GM12878 (cell line): ENCODE results near the gene UBA6. TPM values are rescaled to one million over a fixed set of nuclear protein-coding genes. Genes with fewer than 3 reads are reported as not detected.

Experiments
- ATAC-seq: fragments of 200-7000 bp; cut with Tn5 transposase; 3 replicates; pipeline ENCODE4 v1.9.1; 2020; ENCODE audit warnings: mild to moderate bottlenecking, moderate library complexity
- BruUV-seq: library from RNA; stranded (reverse); fragments of 400-500 nt; replicated peaks from 2 replicates; lab custom pipeline; 2021; lab: Mats Ljungman, UMichigan
- CTCF ChIA-PET: fragments of 300-600 bp; sonication (Branson Sonifier 250); formaldehyde crosslinking; extraction: SDS; loops from one replicate; lab custom pipeline; 2021; ENCODE audit warnings: inconsistent platforms; lab: Yijun Ruan, JAX
- POLR2A ChIA-PET: fragments of 350-600 bp; formaldehyde crosslinking; extraction: SDS; loops from one replicate; lab custom pipeline; 2021; ENCODE audit warnings: inconsistent platforms; lab: Charles Lee
- RAD21 ChIA-PET: fragments of 300-600 bp; sonication (Branson Sonifier 250); formaldehyde crosslinking; loops from one replicate; lab custom pipeline; 2023; ENCODE audit warnings: antibody characterized with exemption; ENCODE audit not compliant: unreplicated experiment; lab: Charles Lee
- SMC1A ChIA-PET: fragments of 300-600 bp; sonication (Branson Sonifier 250); formaldehyde crosslinking; loops from one replicate; lab custom pipeline; 2023; ENCODE audit not compliant: unreplicated experiment, uncharacterized antibody; lab: Charles Lee
- DNase-seq: peaks from one replicate; pipeline ENCODE4 v3.0.0-alpha.2; 2011; ENCODE audit warnings: low read depth, low spot score
- FAIRE-seq: peaks from 3 replicates; lab custom pipeline; 2011; peaks lifted over from hg19 to GRCh38; lab: Jason Lieb, UNC
- H2AFZ ChIP-seq: 2 replicates; pipeline ENCODE4 v1.6.0; 2011; ENCODE audit warnings: low read depth, low read length, control low read depth; ENCODE audit not compliant: control insufficient read depth
- H3K27ac ChIP-seq: 2 replicates; pipeline ENCODE4 v1.5.1; 2011; ENCODE audit warnings: control low read depth; ENCODE audit not compliant: control insufficient read depth, insufficient read depth
- H3K27me3 ChIP-seq, 2 experiments: replicated peaks in 1 of 2; 2 replicates each; pipeline versions ENCODE4 v1.6.0 to v1.6.1; 2011; ENCODE audit warnings: low read length in 1 of 2; ENCODE audit not compliant: control insufficient read depth in 2 of 2, insufficient read depth in 2 of 2
- H3K36me3 ChIP-seq, 2 experiments: 2 replicates each; pipeline ENCODE4 v1.5.1; 2011; ENCODE audit warnings: low read length in 1 of 2; ENCODE audit not compliant: control insufficient read depth in 2 of 2, insufficient read depth in 2 of 2
- H3K4me1 ChIP-seq: 2 replicates; pipeline ENCODE4 v1.6.1; 2011; ENCODE audit warnings: mild to moderate bottlenecking, low read length, moderate library complexity, mixed read lengths; ENCODE audit not compliant: control insufficient read depth, insufficient read depth
- H3K4me2 ChIP-seq: 2 replicates; pipeline ENCODE4 v1.6.0; 2011; ENCODE audit warnings: control low read depth; ENCODE audit not compliant: control insufficient read depth, insufficient read depth
- H3K4me3 ChIP-seq: fragments of 200-600 bp; sonication (generic); 2 replicates; pipeline ENCODE4 v1.5.1; 2016
- H3K79me2 ChIP-seq: 2 replicates; pipeline ENCODE4 v1.6.0; 2011; ENCODE audit warnings: low read length; ENCODE audit not compliant: control insufficient read depth, insufficient read depth
- H3K9ac ChIP-seq: 2 replicates; pipeline ENCODE4 v1.8.0; 2011; ENCODE audit warnings: low read length, control low read depth, mixed read lengths; ENCODE audit not compliant: control insufficient read depth, insufficient read depth
- H3K9me3 ChIP-seq: replicated peaks from 3 replicates; pipeline ENCODE4 v1.5.1; 2011; ENCODE audit warnings: mild to moderate bottlenecking, low read length; ENCODE audit not compliant: control insufficient read depth, insufficient read depth
- H4K20me1 ChIP-seq: 2 replicates; pipeline ENCODE4 v1.6.0; 2011; ENCODE audit not compliant: control insufficient read depth, insufficient read depth
- CHD2 ChIP-seq: IDR thresholded peaks from 2 replicates; pipeline ENCODE4 v1.6.1; 2011; ENCODE audit warnings: low read depth, low read length, improper control_type of control experiment, borderline replicate concordance
- EGR1 ChIP-seq, 2 experiments: IDR thresholded peaks; 1 replicate in 1 of 2; 2 replicates in 1 of 2; pipeline ENCODE4 v1.6.1; 2011 to 2012; ENCODE audit warnings: low read depth in 2 of 2, low read length in 2 of 2, borderline replicate concordance in 1 of 2, mild to moderate bottlenecking in 1 of 2, moderate library complexity in 1 of 2
- MTA3 ChIP-seq: IDR thresholded peaks from 2 replicates; pipeline ENCODE4 v1.6.1; 2012; ENCODE audit warnings: low read length, inconsistent platforms, borderline replicate concordance
- PAX5 ChIP-seq: IDR thresholded peaks from 2 replicates; pipeline ENCODE4 v1.6.1; 2011; ENCODE audit warnings: low read depth, low read length, borderline replicate concordance
- RELB ChIP-seq: fragments of 450-650 bp; IDR thresholded peaks from 2 replicates; pipeline ENCODE4 v1.6.1; 2017; ENCODE audit warnings: low read depth, mild to moderate bottlenecking, moderate library complexity
- SIX5 ChIP-seq: IDR thresholded peaks from 2 replicates; pipeline ENCODE4 v1.6.1; 2011; ENCODE audit warnings: mild to moderate bottlenecking, low read depth, low read length, moderate library complexity; ENCODE audit not compliant: severe bottlenecking
- SUZ12 ChIP-seq: fragments of 200-600 bp; sonication (generic); IDR thresholded peaks from one replicate; pipeline ENCODE4 v1.6.1; 2018; ENCODE audit warnings: antibody characterized with exemption, mild to moderate bottlenecking; ENCODE audit not compliant: unreplicated experiment
- YBX1 ChIP-seq: fragments of 450-650 bp; IDR thresholded peaks from 2 replicates; pipeline ENCODE4 v1.6.1; 2016; ENCODE audit warnings: antibody characterized with exemption
- ZNF24 ChIP-seq: fragments of 450-650 bp; IDR thresholded peaks from 2 replicates; pipeline ENCODE4 v1.6.1; 2017; ENCODE audit warnings: antibody characterized with exemption, mild to moderate bottlenecking
- ZNF687 ChIP-seq: fragments of 450-650 bp; IDR thresholded peaks from 2 replicates; pipeline ENCODE4 v1.6.1; 2017; ENCODE audit warnings: mild to moderate bottlenecking, moderate library complexity
- WGBS: methylation state at CpG from one replicate; pipeline ENCODE4 v1.1.6; 2016; ENCODE audit warnings: low lambda C conversion rate; ENCODE audit not compliant: insufficient replicate concordance, insufficient coverage; ENCODE audit errors: missing lambda C conversion rate; 5-methylcytosine and 5-hydroxymethylcytosine counted together
- in situ Hi-C: fragments of 300-500 bp; cut with MboI; formaldehyde crosslinking; loops from 9 replicates; pipeline ENCODE4 v1.14.3; 2018; ENCODE audit warnings: mixed read lengths
- intact Hi-C: fragments of 100-400 bp; cut with micrococcal nuclease; formaldehyde crosslinking; loops from one replicate; pipeline ENCODE4 v1.14.2; 2022; ENCODE audit not compliant: unreplicated experiment
- polyA plus RNA-seq, 11 experiments: library from polyadenylated mRNA; depleted of rRNA in 4 of 11; unstranded in 6 of 11; stranded (reverse) in 5 of 11; fragments of >200 nt; fragmentation: Nextera tagmentation in 4 of 11; fragmentation: Illumina TruSeq in 1 of 11; extraction: Ambion mirVana in 4 of 11; extraction: Trizol in 1 of 11; gene quantifications; 1 replicate in 1 of 11; 2 replicates in 10 of 11; pipeline versions ENCODE4 v1.2.1 to v1.2.3, GENCODE V29; 2011 to 2016; ENCODE audit warnings: inconsistent platforms in 2 of 11, missing spikeins in 2 of 11, low read depth in 1 of 11
- total RNA-seq, 4 experiments: library from RNA; depleted of rRNA in 3 of 4; stranded (reverse); fragments of >200 nt in 3 of 4; fragmentation: Illumina TruSeq in 1 of 4; extraction: Trizol in 1 of 4; gene quantifications; 2 replicates each; pipeline versions ENCODE4 v1.2.1 to v1.2.3, GENCODE V29; 2013 to 2021

Gene UBA6
- total and polyA plus RNA-seq, 10 of the 15 experiments (the other 5 are each of a cell fraction or from before 2014, with no cell fraction given), result 7.9 to 70.6 (median 34.7) TPM

GRCh38 chr4:67725132-67725531 is 24.2 kb upstream of the UBA6 start:
- H3K4me1 ChIP-seq, result no peaks in the 10 kb centered on the region
- in situ Hi-C loops (no loop called here), intact Hi-C loops (no loop called here)
- CTCF ChIA-PET, result interaction anchor here (1.7 to 3.7 kb wide), 2 partner anchors 21 kb away, joined by 6 to 17 read pairs; no protein-coding TSS in a partner anchor
- RAD21 ChIA-PET, result no interaction called here
- FAIRE-seq (no peak), ATAC-seq (no peak), DNase-seq (no peak)
- H3K9ac ChIP-seq, result no peak overlapping the region
- no peak overlapping the region for H3K4me2 ChIP-seq
- SMC1A ChIA-PET, result interaction anchor here (1.4 kb wide), 1 partner anchor 11 kb away, joined by 4 read pairs; no protein-coding TSS in a partner anchor
- BruUV-seq, result no TSS peak
- H3K27ac ChIP-seq, result no peak overlapping the region
- TF ChIP-seq MTA3 (no peak), ZNF24 (no peak), SIX5 (no peak), CHD2 (no peak), ZNF687 (no peak), PAX5 (no peak), RELB (no peak), SUZ12 (no peak), YBX1 (no peak), EGR1 (IDR thresholded peaks at IDR 0.05; ENCODE audit: borderline replicate concordance in 1 of 2, low read depth in 2 of 2, low read length in 2 of 2) (no peak)
- no peaks in the 10 kb centered on the region for H3K79me2 ChIP-seq
- H3K36me3 ChIP-seq, result peaks cover under 1 to 2% of the 10 kb centered on the region in 2 experiments; a peak in 2 of 4 replicates
- H3K27me3 ChIP-seq, result no peaks in the 10 kb centered on the region
- no peaks in the 10 kb centered on the region for H4K20me1 ChIP-seq
- H3K9me3 ChIP-seq, result no peaks in the 10 kb centered on the region
- H2AFZ ChIP-seq, result no peak overlapping the region
- WGBS, result 100% methylated on average over 1 of the region's 1 CpG
- POLR2A ChIA-PET, result interaction anchor here (0.6 kb wide), 1 partner anchor 10 kb away, joined by 3 read pairs; no protein-coding TSS in a partner anchor
- H3K4me3 ChIP-seq, result no peak overlapping the region
